Amygdala (tissue), 56 donors: Measurements from ENCODE around the gene C9orf72.

Experiments
- DNase-seq, 56 donors: peaks; one replicate each; lab custom pipeline; 2025; lab: John Stamatoyannopoulos, UW

Gene C9orf72

DNA sequence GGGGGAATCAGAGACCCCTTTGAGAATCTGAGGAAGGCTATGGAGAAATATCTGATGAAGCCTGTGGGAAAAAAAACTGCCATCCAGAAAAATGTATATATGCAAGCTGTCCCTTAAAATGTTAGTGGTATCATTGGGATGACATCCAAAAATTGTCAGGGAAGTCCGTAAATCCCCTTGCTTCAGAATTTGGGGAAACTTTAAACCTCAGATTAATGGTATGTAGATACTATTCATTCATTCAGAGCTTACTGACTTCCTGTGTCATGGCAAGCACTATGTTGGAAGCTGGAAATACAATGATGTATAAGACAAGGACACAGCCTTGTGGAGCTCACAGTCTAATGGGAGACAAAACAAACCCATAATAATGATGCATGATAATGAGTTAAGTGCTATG lies 32.8 kb downstream of the C9orf72 start:
- DNase-seq: no peak

DNA sequence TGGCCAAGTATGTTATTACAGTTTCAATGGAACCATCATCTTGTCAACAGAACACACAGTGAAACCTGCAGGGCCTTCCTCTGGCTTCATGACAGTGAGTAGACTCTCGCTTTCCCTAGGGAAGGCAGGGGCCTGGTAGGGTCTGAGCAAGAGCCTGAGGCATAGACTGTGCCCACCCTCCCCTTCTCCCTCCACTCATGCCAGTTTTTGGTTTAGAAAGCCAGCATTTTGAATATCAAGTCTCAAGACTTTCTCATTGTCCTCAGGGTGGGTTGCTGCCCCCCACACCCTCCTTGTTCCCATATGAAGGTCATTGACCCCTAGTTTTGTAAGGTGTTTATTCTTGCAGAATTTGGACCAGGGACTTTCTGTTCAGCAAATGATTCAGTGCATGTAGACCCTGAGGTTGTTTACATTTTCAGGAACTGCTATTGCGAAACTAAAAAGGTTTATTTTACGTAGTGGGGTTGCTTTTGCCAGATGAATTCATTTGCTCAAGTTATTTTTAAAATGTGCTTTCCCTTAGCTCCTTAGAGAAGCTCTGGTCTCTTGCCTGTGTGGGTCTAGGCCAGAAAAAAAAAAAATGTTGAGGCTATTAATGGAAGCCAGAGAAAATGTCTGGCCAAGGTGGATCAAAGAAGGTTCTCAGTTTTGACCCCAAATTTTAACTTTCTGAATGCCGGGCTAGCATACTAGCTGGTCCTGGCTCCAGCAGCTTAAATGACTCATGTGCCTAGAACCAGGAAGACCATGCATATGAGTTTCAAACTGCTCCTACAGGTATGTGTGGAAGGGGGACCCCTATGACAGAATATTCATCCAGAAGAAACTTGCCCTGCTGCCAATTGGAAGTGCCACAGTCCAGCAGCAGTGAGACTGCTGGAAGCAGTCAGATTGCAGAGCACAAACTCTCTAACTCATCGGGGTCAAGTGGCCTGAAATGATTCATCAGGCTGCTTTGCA lies 33.5 kb downstream of the C9orf72 start:
- DNase-seq: peak in 3 of 56 donors; percentile 13 to 32 (median 19)

DNA sequence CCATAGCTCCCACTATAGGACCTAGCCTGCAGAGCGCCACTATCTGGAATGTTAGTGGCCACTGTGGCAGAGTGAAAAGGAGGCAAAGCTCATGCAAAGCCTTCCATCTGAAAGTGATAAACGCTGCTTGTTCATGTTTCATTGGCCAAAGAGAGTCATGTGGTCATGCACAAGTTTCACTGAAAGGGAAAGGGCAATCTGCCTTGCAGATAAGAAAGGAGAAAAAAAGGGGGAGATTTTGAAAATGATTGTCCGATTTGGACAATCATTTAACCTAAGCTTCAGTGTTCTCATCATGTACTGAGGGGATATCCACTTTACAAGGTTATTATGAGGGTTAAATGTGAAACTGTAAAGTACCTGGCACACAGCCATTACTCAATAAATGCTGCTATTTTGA lies 34.6 kb downstream of the C9orf72 start:
- DNase-seq: no peak

DNA sequence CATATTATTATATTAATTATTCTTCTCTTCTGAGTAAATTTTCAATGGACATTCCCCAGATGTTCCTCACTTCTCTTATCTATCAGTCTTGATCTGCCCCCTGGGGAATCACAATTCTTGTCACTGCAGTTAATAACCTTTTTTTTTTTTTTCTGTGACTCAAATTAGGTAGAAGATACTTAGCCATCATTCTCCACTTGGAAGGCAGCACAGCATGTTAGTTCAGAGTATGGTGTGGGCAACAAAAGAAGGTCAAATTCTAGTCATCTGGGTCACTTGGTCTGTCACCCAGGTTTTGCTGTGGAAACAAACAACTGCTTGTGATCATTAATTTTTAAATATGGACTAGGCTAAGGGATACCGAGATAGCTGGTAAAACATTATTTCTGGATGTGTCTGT lies 35.5 kb downstream of the C9orf72 start:
- no peak for DNase-seq

DNA sequence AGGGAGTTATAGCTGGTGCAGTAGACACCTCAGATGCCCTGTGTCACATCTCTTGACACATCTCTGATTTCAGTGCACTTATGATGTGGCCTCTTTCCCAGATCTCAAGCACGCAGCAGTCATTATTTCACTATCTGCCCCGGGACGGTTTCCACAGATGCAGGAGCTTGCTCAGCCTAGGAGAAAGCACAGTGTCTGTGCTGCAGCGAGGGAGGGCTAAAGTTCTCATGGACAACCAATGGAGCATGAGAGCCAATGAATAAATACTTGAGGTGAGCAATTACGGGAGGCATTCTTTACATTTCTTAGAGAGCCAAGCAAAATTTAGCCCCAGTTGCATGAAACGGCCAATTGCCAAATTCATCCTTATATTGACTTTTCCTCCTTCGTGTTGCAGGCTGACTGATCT lies 36.2 kb downstream of the C9orf72 start:
- DNase-seq: no peak

DNA sequence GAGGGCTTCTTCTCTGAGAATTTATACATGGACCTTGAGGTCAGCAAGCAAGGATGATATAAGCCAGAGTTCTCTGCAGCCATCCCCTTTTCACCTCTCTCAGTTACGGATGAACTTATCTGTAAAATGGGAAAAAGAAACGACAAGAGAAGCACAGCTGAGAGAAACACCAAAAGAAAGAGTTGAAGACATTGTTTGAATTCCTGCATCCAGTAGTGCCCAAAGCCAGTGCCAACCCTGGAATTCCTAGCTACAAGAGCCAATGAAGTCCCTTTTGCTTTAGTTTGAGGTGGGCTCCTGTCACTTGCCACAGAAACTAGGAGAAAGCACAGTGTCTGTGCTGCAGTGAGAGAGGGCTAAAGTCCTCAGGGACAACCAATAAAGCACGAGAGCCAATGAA lies 37.1 kb downstream of the C9orf72 start:
- DNase-seq: no peak

DNA sequence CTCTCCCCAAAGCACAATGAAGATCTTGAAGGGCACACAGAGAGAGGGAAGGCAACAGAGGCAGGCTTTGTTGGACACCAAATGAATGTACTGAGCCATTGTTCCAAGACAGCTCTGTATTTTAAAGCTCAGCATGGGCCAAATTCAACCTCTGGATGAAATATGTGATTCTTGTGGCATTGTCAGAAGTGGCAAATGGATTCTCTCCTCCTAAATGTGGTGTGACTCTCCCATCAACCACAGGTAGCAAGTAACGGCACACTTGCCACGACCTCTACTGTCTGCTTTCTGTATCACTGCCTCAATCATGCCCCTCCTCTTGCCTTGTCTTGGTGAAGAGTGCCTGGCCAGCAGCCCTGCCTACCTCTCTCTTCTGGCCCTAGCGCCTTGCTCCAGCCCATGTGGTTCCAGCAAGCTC lies 37.6 kb downstream of the C9orf72 start:
- peak in 29 of 56 donors; percentile 4 to 77 (median 35) for DNase-seq

DNA sequence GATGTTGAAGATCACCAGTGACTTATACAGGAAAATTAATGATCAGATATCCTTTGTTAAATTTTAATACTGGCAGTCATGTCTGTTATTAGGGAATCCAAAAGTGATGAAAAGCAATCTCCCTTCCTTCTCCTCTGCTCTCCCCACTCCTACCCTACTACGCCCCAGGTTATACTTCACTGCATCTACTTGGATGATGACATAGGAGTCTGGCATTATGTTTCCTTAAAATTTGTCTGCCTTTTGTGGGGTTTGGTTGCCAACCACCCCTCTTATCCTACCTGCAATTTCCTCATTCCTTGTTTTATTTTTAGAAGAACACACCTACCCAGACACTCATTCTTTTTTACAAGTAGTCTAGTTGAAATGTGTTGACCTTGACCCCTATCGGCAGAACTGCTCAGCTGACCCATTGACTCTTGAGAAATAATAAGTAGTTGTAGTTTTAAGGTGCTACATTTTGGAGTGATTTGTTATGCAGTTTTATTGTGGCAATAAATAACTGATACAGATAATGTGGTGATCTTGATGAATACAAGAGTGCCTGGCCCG lies 38.5 kb downstream of the C9orf72 start:
- no peak for DNase-seq

DNA sequence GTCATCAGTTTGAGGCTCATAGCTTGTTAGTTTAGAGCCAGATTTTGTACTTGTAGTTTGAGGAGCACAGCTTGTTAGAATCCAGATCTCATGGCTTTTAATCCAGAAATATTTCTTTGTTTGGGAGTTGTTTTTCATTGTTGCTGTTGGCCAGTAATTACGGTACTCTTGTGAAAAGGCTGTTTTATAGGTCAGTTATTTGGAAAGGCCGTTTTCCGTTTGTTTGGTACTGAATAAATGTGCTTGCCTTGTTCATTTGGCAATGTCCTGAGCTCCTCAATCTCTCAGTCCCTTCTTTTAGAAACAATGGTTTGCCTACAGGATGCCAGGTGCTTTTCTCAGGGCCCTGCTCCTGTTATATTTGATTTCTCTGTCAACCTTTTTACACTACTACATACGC lies 39.1 kb downstream of the C9orf72 start:
- no peak for DNase-seq

DNA sequence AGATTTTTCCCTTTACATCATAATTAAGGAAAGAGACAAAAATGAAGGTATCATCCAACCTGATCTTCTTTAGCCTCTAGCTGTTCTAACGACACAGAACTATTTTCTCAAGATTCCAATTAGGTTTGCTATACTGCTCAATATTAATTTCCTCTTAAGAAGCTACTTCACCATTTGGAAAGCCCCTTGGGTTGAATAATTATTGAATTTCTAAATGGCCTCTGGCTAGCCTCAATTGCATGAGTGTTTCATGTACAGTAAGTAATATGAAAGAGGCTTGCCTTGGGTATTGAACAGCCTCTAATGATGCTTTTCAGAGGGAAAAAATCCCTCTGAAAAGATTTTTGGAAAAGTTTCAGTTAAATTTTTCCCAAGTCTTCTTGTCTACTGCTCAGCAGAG lies 40.0 kb downstream of the C9orf72 start:
- DNase-seq: no peak

DNA sequence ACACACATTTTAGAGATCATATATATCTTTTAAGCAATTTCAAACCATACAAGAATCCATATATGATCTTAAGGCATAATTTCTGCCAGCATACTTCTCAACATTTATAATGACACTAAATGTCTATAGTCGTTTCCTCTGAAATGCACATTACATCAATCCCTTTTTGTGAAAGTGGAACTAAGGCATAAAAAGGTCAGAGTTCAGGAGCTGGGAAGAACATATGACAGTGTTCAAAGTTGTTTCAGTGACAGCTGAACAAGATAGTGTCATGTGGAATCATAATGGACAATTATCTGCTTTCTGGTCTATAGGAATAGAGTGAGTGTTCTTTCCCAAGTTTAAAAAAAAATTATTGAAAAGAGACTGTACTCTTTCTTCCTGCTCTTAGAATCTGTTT lies 41.2 kb downstream of the C9orf72 start:
- DNase-seq: no peak

DNA sequence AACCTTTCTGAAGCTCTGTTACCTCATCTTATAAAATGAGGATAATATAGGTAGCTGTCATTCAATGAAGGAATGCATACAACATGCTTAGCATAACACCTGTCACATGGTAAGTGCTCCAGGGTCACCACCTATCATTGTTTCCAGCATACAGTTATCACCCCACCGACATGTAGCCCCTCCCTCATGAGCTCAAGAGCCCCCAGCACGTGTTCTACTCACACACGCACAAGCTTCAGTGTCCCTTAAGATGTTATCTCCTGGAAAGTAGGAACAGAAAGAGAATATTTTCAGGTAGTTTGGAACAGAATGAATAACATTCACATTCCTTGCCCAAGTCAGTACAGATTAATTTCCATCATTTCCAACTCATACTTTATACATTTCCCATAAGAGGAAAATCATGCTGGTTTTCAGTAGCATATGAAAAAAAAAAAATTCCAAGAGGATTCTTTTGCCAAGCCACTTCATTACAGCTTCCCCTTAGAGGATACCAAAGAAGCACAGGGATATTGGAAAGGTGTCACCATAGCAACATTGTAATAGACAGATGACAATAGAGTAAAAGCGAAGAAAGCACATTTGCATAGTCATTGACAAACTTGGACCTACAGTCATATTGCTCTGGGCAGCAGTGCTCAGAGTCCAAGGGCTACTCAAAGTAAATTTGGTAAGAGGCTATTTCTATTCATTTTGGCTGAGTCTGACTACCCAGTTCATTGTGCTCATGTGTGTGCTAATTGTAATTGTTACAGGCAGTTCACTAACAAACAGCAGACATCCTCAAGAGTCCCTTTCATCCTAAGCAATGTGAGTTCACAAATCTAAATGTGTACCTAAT lies 42.1 kb downstream of the C9orf72 start:
- DNase-seq: no peak

DNA sequence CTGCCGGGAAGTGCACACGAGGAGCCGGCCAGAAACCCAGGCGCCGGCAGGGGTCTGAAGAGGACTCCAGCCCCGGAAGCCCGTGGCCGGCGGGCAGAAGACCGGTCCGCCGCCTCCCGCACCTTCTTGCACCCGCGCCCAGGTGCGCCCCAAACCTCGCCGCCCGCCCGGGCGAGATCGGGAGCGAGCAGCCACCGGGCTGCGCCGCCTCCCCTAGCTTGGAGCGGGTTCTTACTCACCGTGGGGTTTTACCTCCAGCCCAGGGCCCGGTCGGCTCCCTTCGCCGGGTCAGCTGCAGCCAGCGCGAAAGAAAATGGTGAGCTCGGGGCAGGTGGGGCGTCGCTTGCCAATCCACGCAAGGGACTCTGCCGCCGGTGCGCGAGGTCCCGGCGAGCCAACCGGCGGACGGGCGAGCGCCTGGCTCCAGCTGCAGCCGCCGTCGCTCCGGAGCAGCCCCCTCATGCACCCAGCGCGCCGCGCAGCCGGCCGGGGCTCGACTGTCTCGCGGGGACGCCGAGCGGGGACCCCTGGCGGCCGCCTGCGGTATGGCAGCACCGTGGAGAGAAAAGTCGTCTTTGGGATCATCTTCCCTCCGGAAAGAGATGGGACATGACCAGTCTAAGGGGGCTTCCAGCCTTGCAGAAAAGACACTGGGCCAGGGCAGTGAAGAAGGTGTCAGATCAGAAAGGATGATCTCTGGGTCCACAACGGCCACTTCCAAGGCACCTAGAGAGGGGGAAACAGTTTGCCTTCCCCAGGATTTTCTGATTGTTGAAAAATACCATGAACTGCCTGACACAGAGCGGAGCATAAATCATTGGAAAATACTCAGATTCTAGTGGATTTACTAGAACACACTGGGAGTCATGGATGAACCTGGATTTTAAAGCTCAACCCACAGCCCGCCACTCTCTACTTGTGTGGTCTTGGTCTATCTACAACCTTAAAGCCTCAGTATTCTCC lies 43.7 kb downstream of the C9orf72 start, which contains the start of gene MOB3B:
MOB3B (minus strand) TSS at position 499 of the 963 bp plus-strand sequence. CDS start 74,264 bp downstream, outside the sequence.
- peak in 53 of 56 donors; percentile 15 to 91 (median 73) for DNase-seq

DNA sequence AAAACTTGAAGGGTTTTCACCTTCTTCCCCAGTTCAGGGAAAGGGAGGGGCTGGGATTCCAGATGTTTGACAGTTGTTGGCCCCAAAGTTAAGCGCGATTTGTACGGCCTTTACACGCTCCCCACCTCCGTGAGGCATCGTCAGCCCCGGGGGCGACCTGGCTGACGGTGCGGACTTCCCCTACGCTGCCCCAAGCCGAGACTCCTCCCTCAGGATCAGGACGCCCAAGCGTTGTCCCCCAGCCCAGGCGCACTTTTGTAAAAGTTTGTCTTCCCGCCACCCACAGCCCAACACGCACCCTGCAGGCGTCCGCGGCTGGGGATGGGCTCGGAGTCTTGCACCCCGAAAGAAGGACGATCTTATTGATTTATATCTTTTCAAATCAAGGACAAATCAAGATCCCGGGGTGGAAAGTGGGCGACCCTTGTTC lies 44.4 kb downstream of the C9orf72 start:
- peak in 27 of 56 donors; percentile 13 to 71 (median 42) for DNase-seq

DNA sequence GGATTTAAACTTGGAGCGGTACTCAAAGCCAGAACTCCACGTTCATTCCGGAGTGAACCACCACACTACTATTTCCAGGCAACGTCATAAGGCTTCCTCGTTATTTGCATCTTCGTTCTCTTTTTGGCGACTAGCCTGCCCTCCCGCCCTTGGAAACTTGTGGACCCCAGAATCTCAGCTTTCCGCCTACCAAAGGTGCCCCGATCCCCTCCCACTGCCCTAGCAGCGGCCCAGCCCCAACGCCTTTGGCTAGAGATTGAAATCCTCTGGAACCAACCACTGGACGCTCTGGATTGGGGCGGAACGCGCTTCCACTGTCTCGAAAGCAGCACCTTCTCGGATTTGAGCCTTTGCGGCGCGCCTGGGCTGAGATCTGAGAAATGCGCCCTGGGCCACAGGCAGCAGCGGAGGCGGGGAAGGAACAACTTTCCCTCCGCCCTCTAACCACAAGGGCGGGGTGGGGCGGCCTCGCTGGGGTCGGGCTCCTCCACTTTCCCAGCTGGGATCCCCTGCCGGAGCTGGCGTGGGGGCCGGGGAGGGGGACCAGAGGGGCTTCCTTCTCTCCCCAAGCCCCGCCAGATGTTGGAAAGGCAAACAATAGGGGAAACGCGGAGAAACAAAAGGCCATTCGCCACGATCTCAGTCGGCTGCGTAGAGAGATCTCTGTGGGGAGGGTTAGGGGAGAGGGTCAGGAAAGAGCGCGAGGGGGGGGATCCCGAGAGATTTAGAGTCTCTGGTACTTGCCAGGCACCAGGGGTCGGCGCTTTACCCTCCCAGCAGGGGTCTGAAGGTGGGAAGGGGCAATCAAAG lies 45.0 kb downstream of the C9orf72 start:
- peak in 48 of 56 donors; percentile 16 to 77 (median 48) for DNase-seq

DNA sequence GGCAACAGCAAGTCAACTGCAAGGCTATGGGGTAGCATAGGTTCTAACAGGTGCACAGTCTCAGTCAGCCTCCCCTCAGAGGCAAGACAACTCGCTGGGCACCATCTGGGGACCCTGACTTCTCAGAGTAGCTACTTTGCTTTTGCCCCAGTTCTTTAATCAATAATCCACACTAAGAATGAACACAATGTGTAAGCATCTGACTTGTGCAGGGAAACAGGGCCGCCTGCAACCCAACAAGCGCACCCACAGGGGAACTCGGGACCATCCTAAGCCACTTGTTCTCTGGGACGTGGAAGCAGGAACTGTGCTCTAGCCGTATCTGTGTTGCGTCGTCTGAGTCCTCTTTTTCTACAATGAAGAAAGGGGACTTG lies 45.6 kb downstream of the C9orf72 start:
- peak in 7 of 56 donors; percentile 6 to 43 (median 18) for DNase-seq

DNA sequence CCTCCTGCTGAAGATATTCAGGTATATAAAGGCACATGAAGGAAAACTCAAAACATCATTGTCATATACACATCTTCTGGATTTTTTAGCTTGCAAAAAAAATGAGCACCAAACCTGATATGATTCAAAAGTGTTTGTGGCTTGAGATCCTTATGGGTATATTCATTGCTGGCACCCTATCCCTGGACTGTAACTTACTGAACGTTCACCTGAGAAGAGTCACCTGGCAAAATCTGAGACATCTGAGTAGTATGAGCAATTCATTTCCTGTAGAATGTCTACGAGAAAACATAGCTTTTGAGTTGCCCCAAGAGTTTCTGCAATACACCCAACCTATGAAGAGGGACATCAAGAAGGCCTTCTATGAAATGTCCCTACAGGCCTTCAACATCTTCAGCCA lies 49.0 kb downstream of the C9orf72 start, which contains the start of gene IFNK:
IFNK (plus strand) TSS at position 55 of the 400 bp plus-strand sequence; CDS start at position 102, 47 bp downstream.
- no peak for DNase-seq

DNA sequence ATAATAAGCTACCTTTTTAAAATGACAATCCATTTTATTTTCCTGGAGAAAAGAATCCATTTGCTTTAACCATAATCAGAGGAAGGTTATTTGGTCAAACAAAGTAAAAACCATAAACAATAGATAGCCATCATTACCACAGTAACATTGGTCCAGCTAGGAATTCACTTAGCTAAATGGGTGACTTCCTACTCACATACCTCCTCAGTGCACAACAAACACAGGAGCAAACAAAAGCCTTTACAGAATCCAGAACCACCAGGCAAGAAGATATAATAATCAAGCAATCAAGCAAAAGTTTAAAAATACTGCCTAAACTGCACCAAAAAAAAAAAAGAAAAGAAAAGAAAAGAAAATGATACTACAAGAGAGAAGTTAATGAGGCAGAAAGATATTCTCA lies 50.1 kb downstream of the C9orf72 start:
- no peak for DNase-seq

DNA sequence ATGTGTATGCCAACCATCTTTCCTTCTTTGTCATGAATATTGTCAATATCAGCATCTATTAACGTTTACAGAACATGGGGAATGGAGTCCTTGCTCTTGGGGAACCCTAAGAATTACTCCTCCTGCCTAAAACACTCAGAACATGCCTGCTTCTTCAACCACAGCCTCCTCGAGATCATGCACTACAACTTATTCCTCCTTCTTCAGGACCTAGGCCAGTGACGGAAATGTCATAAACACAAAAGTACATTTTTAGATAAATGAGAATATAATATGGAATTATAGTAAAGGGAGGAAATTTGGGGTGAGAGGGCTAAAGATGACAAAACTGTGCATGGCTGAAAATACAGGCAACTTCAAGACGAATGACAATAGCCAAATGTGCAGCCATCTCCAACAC lies 52.3 kb downstream of the C9orf72 start:
- DNase-seq: no peak
